C4-2B (cell line): ENCODE measurements around the gene OGFOD1.

Experiments
- CTCF ChIP-seq: fragments of 450-650 bp; conservative IDR thresholded peaks from 2 replicates; pipeline ENCODE4 v1.5.1; 2017; ENCODE audit warnings: mild to moderate bottlenecking
- ZFX ChIP-seq: fragments of 450-650 bp; IDR thresholded peaks from 2 replicates; pipeline ENCODE4 v1.6.1; 2017

DNA sequence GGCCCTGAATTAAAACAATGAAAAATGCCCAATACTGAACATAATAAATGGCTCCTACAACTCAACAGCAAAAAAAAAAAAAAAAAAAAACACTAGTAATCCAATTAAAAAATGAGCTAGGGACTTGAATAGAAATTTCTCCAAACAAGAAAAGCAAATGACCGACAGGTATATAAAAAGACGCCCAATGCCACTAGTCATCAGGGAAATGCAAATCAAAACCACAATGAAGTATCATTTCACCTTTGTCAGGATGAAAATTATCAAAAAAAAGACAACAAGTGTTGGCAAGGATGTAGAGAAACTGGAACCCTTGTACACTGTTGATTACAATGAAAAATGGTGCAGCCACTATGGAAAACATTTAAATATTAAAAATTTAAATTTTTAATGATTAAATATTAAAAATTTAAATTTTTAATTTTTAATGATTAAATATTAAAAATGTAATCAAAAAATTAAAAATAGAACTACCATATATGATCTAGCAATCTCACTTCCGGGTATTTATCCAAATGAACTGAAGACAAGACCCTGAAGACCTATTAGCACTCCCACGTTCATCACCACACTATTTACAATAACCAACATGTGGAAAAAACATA, 40.4 kb downstream of the OGFOD1 start:
- no peak for TF ChIP-seq CTCF
- no peak for TF ChIP-seq ZFX
